NCI-H2196 (cell line): ENCODE data around the gene CIAO1.
"Not testable (repeated sequence)": the region's sequence is repeated elsewhere in the genome, so short reads cannot be mapped to it uniquely, and the experiment has no call there.

Source experiments
- DNase-seq: peaks from one replicate; lab custom pipeline; 2025; ENCODE audit not compliant: unreplicated experiment; lab: John Stamatoyannopoulos, UW

CIAO1 gene

DNA sequence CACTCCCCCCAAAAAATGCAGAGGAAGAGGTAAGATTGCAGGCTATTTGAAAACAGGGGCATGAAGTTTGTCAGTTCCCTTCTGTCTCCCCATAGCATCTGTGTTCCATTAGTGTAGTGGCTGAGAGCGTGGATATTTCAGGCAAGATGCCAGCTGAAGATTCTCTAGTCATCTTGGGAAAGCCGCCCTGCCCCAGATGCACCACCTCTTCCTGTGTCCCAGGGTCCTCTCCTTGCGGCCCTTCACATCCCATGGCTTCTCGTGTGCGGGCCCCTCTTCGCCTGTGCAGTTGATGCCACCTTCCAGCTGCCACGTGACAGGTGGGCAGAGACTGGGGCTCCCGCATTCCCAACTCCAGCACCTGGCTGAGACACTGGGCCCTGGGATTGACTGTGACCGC, 16.4 kb upstream of the CIAO1 start:
- no peak for DNase-seq

DNA sequence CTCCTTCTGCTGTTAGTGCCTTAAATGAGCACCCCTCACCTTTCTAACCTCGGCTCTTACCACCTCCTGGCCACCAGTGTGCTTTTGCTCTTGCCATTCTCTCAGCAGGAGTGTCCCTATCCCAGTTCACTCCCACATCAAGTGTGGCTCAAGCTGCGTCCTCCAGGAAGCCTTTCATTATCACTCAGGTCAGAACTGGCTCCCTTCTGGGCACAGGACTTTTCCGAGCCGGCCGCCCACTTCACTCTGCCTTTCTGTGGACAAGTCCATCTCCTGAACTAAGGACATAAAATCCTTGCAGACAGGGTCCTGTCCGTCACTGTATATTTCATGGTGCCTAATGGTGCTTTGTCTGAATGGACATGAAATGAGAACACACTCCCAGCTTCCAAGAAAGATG, 15.8 kb upstream of the CIAO1 start:
- DNase-seq, result no peak

DNA sequence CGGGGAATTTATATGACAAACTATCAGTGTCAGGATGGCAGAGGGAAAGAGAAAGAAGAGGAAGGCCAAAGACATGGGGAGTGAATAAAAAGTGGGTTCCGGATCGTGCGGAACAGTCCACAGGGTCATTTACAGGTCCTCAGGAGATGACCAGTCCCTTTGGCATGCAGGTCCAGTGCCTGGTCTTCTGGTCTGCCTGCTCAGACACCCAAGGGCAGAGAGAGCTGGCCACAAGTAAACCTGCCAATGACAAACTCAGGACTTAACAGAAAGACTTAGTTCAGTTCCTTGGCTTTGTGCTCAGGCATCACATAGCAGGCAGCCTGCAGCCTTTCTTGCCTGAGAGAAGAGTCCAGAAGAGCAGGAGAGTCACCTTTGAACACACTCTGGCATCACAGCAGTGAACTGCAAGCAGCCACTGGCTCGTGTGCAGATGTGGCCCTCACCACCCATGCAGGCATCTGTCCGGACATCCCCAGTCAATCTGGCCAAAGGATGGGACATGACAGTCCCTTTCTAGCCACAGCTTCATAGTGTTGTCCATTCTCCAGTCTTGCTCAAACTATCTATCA, 14.2 kb upstream of the CIAO1 start:
- peak; percentile 80 for DNase-seq

DNA sequence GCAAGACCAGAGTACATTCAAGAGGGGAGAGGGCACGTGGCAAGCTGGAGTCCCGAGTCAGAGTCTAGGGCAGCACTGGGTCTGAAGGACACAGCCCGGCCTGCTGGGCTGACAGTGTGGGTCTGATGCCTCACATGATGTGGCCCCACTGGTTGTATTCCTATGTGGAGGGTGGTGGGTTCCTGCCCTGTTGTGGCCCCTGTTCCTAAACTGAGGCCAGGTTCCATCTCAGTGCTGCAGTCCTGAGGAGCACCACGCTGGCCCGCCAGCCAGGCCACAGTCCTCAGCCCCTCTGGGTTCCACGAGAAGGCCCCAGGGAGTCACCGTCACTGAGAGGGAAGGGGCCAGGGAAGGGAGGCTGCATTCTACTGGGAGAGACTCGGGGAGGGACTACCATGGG, 13.5 kb upstream of the CIAO1 start:
- DNase-seq, result no peak

DNA sequence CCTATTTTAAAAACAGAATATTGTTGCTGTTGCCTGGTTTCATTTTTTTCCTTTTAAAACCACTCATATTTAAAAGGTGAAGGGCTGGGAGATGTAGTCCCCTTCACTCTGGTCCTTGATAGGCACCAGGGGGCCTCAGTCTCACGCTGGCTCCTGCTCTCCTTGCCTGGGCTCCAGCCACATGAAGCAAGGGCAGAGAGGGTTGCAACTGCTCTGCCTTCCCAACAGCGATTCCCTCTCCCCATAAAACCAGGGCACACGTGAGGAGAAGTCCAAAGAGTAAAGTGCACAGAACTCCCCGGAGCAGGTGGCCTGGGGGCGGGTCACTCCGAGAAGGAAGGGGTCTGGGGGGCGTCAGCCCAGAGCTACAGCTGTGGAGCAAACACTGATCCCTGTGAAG, 13.0 kb upstream of the CIAO1 start:
- no peak for DNase-seq

DNA sequence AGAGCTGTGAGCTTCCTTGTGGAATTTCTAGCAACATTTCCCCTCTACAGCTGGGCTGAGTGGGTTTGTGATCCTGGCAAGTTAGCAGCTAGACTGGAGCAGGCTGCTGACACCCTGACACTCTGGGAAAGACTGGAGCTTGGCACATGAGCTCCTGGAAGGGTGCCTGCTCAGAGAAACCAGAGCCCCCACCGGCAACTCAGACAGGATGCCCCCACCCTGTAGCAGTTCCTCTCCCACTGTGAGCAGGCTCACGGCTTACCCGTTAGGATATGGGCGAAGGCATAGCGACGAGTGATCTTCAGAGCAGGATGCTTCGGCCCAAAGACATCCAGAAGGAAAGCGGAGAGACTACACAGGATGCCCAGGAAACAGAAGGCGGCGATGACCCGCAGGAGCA, 11.5 kb upstream of the CIAO1 start:
- no peak for DNase-seq

DNA sequence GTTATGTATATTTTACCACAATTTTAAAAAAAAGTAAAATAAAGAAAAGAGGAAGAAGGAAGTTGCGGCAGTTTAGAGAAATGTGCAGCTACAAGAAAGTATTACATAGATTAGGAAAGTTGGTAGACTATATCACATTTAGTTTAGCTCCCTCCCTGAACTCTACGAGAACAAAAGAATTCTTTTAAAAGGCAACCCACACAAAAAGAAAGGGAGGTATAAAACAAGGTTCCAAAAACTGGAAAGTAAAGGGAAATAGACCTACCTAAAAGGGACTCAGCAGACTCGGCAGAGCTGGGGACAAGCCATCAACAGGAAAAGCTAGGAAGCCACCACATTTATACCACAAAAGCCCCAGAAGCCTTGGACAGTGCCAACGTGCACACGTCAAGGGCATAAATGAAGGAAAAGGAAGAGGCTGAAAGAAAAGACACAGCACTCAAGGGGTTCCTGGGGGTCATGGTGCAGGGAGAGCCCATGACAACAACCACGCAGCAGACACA, 9.4 kb upstream of the CIAO1 start:
- no peak for DNase-seq

DNA sequence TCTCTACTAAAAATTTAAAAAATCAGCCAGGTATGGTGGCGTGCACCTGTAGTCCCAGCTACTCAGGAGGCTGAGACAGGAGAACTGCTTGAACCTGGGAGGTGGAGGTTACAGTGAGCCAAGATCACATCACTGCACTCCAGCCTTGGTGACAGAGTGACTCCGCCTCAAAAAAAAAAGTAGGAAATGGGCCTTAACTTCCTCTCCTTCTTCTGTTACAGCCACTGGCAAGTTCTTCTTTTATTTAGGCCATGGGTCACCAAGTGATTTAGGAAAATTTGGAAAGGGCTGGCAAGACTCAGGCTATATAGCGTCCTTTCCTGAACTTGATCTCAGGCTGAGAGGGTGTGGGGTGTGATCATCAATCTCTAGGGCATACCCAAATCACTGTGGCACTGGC, 8.3 kb upstream of the CIAO1 start:
- not testable (repeated sequence) for DNase-seq

DNA sequence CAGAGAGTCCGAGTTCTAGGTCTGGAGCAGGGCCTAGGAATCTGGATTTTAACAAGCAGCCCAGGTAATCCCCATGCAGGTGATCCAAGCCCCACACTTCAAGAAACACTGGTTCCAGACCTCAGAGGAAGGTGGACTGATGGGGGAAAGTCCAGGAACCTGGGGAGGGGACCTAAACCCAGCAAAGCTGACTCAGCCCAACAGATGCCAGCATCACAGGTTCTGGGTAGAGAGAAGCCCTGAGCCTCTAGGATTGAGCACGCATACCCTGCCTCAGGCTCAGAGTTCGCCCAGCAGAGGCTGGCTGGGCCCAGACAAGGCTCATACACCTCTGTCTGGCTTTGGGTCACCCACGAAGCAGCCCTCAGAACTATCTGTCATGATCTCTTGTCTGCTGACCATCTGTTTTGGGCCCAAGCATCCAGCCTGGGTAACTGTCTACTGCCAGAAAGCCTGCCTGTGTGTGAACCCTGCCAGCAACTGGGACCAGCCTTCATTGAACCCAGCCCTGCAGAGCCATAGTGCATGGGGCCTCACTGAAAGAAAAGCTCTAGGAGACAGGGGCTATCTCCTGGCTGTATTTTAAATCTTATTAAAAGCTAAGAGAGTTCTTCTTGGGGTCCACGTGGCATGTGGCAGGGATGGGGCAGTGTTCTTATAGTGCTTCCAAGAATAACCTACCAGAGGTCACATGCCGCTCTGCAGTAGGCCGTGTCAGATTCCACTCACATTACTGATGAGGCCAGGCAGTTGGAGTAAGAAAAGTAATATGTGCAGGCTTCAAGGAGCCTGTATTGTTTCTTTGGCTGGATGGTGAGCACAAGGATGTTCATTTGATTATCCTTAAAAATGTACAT, 7.6 kb upstream of the CIAO1 start:
- no peak for DNase-seq

DNA sequence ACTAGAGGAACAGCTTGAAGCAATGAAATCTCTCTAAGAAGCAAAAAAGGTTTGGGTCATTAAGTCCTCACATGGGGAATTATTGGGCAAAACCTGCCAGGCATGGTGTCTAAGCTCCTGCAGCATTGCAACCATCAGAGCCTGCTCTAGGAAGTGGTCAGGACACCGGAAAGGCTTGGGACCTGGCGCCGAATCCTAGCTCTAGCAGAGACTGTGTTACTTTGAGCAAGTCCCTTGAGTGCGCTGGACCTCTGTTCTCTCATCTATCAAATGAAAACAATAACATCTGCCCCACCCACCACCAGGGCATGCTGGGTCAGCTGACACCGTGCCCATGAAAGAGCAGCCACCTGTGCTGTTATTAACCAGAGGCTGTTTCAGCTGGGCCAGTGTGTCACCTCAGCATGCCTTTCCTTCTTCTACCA, 6.5 kb upstream of the CIAO1 start:
- DNase-seq, result peak; percentile 32

DNA sequence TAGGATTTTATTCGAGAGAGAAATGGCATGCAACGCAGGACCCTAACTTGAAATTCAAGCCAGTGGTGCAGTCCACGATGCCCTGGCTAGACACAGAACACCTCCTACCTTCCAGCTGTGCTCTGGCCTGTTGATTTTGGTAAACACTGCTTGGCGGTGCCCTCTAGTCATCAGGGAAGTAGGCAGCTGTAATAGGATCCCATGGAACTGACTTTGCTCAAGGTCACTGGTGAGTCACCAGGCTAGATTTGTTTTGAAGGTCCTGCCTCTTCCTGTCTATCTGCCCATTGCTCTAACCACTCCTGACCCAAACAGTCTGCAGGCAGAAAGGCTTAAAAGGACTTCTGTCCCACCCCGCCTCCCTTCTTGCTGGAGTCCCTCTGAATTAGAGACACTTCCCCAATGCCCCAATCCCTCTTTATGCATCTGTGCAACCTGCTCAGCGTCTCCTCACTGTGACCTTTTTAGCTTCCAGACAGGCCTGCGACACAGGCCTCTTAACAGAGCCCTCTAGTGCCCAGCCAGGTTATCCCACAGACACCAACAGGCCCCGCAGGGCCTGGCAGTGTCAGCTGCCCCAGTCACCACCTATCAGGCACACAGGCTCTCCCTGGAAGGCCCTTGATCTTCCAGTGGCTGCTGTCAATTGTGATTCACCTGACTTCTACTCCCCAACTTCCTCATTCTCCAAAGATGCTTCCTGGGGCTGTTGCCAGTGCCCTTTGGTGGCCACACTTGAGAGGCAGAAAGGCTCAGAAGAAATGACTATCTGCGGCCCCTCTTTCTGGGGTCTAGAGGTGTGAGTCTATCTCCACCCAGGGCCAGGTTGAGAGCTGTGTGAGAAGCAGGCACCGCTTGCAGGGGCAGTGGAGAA, 5.4 kb upstream of the CIAO1 start:
- DNase-seq, result peak; percentile 85

DNA sequence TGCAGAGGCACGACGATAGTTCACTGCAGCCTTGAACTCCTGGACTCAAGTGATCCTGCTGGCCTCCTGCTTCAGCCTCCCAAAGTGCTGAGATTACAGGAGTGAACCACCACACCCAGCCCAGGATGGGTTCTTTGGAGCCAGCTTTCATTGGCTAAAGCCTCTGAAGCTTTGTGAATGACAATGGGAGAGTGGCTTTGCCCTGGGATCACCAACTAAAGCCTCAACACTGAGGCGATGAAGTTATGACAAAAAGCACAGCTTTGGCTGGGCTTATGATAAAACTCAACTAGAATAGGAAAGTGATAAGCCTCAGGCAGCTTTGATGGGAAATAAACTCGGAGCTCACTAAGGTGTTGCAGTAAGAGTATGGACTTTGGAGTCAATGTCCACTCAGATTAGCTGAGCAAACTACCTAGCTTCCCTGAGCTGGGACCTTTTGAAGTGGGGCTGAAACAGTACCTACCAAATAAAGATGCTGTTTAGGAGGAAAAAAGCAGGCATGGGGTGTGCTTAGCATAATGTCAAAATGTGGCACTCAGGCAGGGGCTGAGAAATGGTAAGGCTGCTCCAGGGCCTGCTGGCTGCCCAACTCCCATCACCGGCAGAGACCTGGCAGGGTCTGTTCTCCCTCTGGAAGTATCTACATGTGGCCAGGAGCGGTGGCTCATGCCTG, 4.6 kb upstream of the CIAO1 start:
- no peak for DNase-seq

DNA sequence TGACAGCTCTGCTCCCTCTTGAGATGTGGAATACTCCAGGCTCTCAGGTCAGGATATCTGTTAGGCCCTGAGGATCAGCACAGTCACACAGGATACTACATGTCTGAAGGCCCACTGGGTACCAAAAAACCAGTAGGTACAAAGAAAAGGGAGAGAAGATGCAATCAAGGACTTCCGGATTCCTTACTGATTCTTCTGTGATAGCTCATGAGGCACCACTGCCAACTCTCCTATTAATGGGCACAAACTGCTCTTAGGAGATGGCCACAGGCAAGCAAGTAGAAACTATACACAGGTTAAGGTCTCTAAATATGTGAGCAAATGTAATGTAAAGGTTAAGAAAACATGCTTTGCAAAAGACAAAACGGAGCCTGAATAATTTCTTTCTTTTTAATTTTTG, 3.7 kb upstream of the CIAO1 start:
- DNase-seq, result no peak

DNA sequence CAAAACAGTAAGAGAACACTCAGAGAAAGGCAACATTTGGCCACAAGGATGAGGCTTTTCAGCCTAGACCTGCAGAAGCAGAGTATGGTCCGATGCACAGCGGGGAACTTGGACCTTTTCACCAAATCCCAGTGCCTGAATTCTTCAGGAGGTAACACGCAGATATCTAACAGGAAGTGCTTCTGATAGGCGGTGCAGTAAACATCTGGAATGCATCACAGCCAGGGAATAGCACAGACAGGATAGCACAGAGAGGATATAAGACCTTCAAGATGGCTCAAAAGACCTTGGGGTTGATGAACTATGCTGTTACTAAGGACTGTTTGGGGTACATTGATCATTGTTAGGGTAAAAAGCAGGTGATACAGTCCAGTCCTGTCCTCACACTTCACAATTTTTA, 1.9 kb upstream of the CIAO1 start:
- no peak for DNase-seq

DNA sequence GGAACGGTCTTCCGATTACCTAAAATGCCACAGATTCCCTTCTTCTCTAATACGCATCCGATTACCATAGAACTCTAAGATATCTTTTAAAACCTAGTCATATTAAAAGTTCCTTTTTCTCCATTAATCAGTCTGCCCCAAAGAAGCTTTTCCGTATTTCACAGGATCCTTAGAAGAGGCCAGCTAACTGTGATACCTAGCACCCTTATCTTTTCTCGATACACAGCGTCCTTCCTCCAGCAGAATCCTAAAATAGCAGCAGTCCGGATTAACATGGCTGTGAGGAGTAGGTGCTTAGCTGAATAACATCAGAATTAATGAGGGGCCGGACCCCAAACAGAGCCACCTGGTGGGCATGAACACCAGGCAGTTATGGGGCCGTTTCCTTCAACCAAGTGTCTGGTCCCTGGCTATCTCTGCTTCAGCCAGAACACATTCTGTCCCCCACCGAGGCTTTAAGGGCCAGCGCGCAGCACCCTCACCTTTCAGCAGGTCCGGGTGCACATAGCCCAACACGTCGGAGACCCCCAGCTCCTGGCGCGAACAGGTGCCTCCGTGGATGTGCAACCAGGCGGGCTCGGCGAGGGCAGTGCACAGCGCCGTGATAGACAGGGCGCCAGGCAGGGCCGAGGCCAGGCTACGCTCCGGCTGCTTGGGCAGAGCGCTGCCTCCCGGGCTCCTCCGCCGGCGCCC, 1.2 kb upstream of the CIAO1 start:
- no peak for DNase-seq

DNA sequence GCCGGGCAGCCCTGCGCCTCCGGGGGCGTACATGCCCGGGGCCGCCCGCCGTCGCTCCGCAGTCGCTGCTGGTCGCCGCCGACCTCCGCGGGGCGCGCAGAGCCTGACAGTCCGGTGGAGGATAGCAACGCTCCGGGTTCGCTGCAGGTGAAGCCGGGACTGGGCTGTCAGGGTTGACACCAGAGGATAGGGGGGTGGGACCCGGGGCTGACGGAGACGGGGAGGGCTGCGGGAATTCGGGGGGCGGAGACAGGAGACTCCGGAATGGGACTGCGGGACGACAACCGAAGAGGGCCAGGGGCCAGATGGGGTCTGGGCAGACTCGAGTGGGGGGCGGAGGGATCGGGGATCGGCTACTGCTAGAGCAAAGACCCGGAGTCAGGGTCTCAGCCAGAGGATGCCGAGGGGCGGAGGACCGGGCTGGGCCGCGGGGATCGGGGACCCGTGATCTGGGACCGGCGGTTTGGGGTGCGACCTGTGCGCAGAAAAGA, 631 bp upstream of the CIAO1 start:
- DNase-seq, result no peak

DNA sequence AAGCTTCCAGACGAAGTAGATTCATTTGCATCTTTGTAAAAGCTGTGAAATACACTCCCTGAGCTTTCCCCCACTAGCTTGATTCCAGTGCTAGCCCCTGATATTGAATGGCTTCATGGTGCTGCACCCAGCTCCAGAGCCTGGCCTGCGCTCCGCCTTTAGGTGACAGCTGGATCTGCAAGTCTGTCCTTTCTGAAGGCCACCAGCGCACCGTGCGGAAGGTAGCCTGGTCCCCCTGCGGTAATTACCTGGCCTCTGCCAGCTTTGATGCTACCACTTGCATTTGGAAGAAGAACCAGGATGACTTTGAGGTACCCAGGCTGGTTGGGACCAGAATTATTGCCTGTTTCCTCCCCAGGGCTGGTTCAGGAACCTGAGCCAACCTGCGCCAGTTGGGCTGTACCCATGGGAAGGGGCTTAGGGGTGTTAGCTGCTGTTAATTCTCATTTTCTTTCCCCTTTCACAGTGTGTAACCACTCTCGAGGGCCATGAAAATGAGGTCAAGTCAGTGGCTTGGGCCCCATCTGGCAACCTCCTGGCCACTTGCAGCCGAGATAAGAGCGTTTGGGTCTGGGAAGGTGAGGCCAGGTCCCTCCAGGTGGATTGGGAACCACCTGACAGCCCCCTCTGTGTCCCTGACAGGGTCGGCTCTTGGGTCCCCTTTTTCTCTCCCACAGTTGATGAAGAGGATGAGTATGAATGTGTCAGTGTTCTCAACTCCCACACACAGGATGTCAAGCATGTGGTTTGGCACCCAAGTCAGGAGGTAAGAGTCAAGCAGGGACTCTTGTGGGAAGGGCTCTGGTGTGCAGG, 1.3 kb downstream of the CIAO1 start:
- DNase-seq, result peak; percentile 49

DNA sequence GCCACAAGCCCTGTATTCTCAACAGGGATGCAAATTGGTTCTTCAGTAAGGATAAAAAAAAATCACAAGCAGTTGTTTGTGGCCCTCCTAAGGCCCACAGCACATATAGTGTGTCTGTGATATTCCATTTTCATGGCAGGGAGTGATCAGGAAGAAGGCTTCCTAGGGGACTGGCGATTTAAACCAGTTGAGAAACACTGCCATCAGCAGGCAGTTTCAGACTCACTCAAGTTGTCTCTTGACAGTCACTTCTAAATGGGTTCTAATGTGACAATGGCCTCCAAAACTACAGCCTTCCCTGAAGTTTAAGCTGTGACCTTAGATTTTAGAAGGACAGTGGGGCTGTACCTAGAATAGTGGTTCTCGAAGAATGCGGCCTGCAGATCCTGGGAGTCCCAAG, 6.0 kb downstream of the CIAO1 start:
- DNase-seq, result no peak

DNA sequence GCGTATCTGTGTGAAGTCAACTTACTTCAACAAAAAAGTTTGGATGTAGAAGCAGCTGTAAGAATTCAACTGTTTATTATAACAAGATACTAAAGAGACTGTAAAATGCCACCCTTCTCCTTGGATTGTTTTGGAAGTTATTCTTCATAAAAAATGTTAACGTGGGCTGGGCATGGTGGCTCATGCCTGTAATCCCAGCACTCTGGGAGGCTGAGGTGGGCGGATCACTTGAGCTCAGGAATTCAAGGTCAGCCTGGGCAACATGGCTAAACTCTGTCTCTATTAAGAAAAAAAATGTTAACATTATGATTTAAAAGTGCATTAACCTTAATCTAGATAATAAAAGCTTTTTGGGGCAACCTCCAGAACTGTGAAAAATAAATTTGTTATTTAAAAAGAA, 7.7 kb downstream of the CIAO1 start:
- DNase-seq, result no peak
